Stimulated activated CD8-positive, alpha-beta memory T cell treated with anti-CD3 and anti-CD28 coated beads, Interleukin-12 subunit alpha, Interleukin-12 subunit beta, amount 100 ng/mL, for 4 hours (primary cell): ENCODE results near the gene EGR4.

Experiments
- DNase-seq: peaks from one replicate; pipeline ENCODE4 v3.0.0-alpha.2; 2020; ENCODE audit warnings: low read depth

Gene EGR4

DNA sequence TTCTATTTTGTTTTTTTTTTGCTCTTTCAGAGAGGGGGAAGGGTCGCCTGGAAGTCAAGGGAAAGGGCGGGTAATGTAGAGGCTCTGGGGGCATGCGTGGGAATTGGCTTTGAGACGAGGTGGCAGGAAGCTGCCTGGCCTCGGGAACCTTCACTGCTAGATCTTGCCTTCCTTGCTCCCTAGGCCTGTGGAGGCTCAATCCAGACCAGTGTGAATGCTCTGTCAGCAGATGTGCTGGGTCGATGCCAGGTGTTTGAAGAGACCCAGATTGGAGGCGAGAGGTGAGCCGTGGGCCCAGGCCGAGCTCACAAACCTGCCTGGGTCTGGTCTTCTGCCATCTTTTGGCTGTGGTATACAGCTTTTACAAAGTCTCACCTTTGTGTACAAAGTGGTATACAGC is 43.7 kb downstream of the EGR4 start:
- DNase-seq = no peak

DNA sequence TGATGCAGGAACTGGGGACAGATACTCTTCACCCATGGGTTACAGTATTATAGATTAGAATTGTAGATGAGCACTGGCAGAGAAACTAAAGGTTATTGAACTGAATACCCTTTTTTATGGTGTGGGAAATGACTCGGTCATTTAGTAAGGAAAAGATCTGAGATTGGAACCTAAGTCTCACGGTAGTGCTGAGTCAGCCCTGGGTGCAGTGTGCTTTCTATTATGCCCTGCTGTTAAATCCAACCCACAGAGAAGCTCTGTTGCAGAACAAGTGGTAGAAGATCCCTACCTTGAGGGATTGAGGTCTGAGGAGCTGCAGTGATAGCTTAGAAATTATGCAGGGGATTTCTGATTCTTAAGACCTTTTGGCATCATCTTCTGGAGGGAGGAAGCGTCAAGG is 46.5 kb downstream of the EGR4 start:
- DNase-seq = no peak

DNA sequence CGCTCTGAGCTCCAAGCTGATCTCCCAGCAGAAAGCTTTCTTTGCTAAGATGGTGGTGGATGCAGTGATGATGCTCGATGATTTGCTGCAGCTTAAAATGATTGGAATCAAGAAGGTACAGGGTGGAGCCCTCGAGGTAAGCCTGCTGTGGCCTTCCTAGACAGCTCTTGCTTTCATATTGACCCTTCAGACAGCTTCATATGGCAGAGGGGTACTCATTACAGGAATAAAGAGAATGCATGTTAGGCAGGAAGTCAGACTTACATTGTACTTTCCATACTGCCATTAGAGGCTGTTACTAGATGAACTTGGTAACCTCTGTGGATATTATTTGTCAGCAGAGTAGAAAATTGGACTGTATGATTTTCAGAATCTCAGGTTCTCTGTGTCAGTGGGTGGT is 48.8 kb downstream of the EGR4 start:
- DNase-seq = no peak

DNA sequence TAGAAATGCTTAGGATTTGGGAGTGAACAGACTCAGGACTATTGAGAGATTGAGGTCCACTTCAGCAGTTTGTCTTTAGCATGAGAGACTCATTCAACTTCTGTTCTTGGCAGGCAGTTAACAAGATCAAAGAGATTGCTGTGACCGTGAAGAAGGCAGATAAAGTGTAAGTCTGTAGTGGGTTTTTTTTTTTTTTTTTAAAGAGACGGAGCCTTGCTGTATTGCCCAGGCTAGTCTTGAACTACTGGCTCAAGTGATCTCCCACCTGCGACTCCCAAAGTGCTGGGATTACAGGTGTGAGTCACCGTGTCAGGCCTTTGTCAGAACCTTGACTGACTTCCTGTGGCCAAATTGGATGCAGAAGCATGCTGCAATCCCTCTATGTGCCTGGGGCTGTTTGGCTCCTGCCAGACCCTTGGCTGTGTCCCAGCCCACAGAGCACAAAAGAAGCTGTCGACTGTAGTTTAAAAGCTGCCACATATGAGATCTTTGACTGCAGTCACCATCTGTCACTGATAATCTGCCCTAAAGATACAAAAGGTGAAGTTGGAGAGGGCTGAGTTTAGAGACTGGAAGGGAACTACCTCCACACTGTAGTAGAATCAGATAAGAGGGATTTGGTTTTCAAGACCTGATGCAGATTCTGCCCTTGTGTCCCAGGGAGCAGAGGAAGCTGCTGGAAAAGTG is 49.3 kb downstream of the EGR4 start:
- no peak for DNase-seq
